GM12878 (cell line): ENCODE results near the gene CTIF. TPM values are rescaled to one million over a fixed set of nuclear protein-coding genes. Genes with fewer than 3 reads are reported as not detected.
A peak's percentile ranks its signal among the peaks of the same experiment; 100 is the strongest.

Experiments
- ATAC-seq: fragments of 200-7000 bp; cut with Tn5 transposase; 3 replicates; pipeline ENCODE4 v1.9.1; 2020; ENCODE audit warnings: mild to moderate bottlenecking, moderate library complexity
- BruUV-seq: library from RNA; stranded (reverse); fragments of 400-500 nt; replicated peaks from 2 replicates; lab custom pipeline; 2021; lab: Mats Ljungman, UMichigan
- CTCF ChIA-PET: fragments of 300-600 bp; sonication (Branson Sonifier 250); formaldehyde crosslinking; extraction: SDS; loops from one replicate; lab custom pipeline; 2021; ENCODE audit warnings: inconsistent platforms; lab: Yijun Ruan, JAX
- POLR2A ChIA-PET: fragments of 350-600 bp; formaldehyde crosslinking; extraction: SDS; loops from one replicate; lab custom pipeline; 2021; ENCODE audit warnings: inconsistent platforms; lab: Charles Lee
- RAD21 ChIA-PET: fragments of 300-600 bp; sonication (Branson Sonifier 250); formaldehyde crosslinking; loops from one replicate; lab custom pipeline; 2023; ENCODE audit warnings: antibody characterized with exemption; ENCODE audit not compliant: unreplicated experiment; lab: Charles Lee
- SMC1A ChIA-PET: fragments of 300-600 bp; sonication (Branson Sonifier 250); formaldehyde crosslinking; loops from one replicate; lab custom pipeline; 2023; ENCODE audit not compliant: unreplicated experiment, uncharacterized antibody; lab: Charles Lee
- DNase-seq: peaks from one replicate; pipeline ENCODE4 v3.0.0-alpha.2; 2011; ENCODE audit warnings: low read depth, low spot score
- FAIRE-seq: peaks from 3 replicates; lab custom pipeline; 2011; peaks lifted over from hg19 to GRCh38; lab: Jason Lieb, UNC
- H2AFZ ChIP-seq: 2 replicates; pipeline ENCODE4 v1.6.0; 2011; ENCODE audit warnings: low read depth, low read length, control low read depth; ENCODE audit not compliant: control insufficient read depth
- H3K27ac ChIP-seq: 2 replicates; pipeline ENCODE4 v1.5.1; 2011; ENCODE audit warnings: control low read depth; ENCODE audit not compliant: control insufficient read depth, insufficient read depth
- H3K27me3 ChIP-seq, 2 experiments: replicated peaks in 1 of 2; 2 replicates each; pipeline versions ENCODE4 v1.6.0 to v1.6.1; 2011; ENCODE audit warnings: low read length in 1 of 2; ENCODE audit not compliant: control insufficient read depth in 2 of 2, insufficient read depth in 2 of 2
- H3K36me3 ChIP-seq, 2 experiments: 2 replicates each; pipeline ENCODE4 v1.5.1; 2011; ENCODE audit warnings: low read length in 1 of 2; ENCODE audit not compliant: control insufficient read depth in 2 of 2, insufficient read depth in 2 of 2
- H3K4me1 ChIP-seq: 2 replicates; pipeline ENCODE4 v1.6.1; 2011; ENCODE audit warnings: mild to moderate bottlenecking, low read length, moderate library complexity, mixed read lengths; ENCODE audit not compliant: control insufficient read depth, insufficient read depth
- H3K4me2 ChIP-seq: 2 replicates; pipeline ENCODE4 v1.6.0; 2011; ENCODE audit warnings: control low read depth; ENCODE audit not compliant: control insufficient read depth, insufficient read depth
- H3K4me3 ChIP-seq: fragments of 200-600 bp; sonication (generic); 2 replicates; pipeline ENCODE4 v1.5.1; 2016
- H3K79me2 ChIP-seq: 2 replicates; pipeline ENCODE4 v1.6.0; 2011; ENCODE audit warnings: low read length; ENCODE audit not compliant: control insufficient read depth, insufficient read depth
- H3K9ac ChIP-seq: 2 replicates; pipeline ENCODE4 v1.8.0; 2011; ENCODE audit warnings: low read length, control low read depth, mixed read lengths; ENCODE audit not compliant: control insufficient read depth, insufficient read depth
- H3K9me3 ChIP-seq: replicated peaks from 3 replicates; pipeline ENCODE4 v1.5.1; 2011; ENCODE audit warnings: mild to moderate bottlenecking, low read length; ENCODE audit not compliant: control insufficient read depth, insufficient read depth
- H4K20me1 ChIP-seq: 2 replicates; pipeline ENCODE4 v1.6.0; 2011; ENCODE audit not compliant: control insufficient read depth, insufficient read depth
- CHD4 ChIP-seq: fragments of 200-600 bp; sonication (generic); IDR thresholded peaks from 2 replicates; pipeline ENCODE4 v1.6.1; 2016; ENCODE audit warnings: mild to moderate bottlenecking
- E2F4 ChIP-seq: IDR thresholded peaks from 2 replicates; pipeline ENCODE4 v1.6.1; 2012; ENCODE audit warnings: low read depth, low read length, improper control_type of control experiment
- NR2F1 ChIP-seq: fragments of 450-650 bp; conservative IDR thresholded peaks from 2 replicates; pipeline ENCODE4 v1.6.1; 2017; ENCODE audit warnings: mild to moderate bottlenecking
- SIX5 ChIP-seq: IDR thresholded peaks from 2 replicates; pipeline ENCODE4 v1.6.1; 2011; ENCODE audit warnings: mild to moderate bottlenecking, low read depth, low read length, moderate library complexity; ENCODE audit not compliant: severe bottlenecking
- TCF3 ChIP-seq: IDR thresholded peaks from 2 replicates; pipeline ENCODE4 v1.6.1; 2012; ENCODE audit warnings: low read depth, mild to moderate bottlenecking, low read length, borderline replicate concordance; ENCODE audit not compliant: insufficient read depth
- YBX1 ChIP-seq: fragments of 450-650 bp; IDR thresholded peaks from 2 replicates; pipeline ENCODE4 v1.6.1; 2016; ENCODE audit warnings: antibody characterized with exemption
- ZBTB33 ChIP-seq: fragments of 450-650 bp; IDR thresholded peaks from 2 replicates; pipeline ENCODE4 v1.6.1; 2017; ENCODE audit warnings: mild to moderate bottlenecking
- WGBS: methylation state at CpG from one replicate; pipeline ENCODE4 v1.1.6; 2016; ENCODE audit warnings: low lambda C conversion rate; ENCODE audit not compliant: insufficient replicate concordance, insufficient coverage; ENCODE audit errors: missing lambda C conversion rate; 5-methylcytosine and 5-hydroxymethylcytosine counted together
- in situ Hi-C: fragments of 300-500 bp; cut with MboI; formaldehyde crosslinking; loops from 9 replicates; pipeline ENCODE4 v1.14.3; 2018; ENCODE audit warnings: mixed read lengths
- intact Hi-C: fragments of 100-400 bp; cut with micrococcal nuclease; formaldehyde crosslinking; loops from one replicate; pipeline ENCODE4 v1.14.2; 2022; ENCODE audit not compliant: unreplicated experiment
- polyA plus RNA-seq, 11 experiments: library from polyadenylated mRNA; depleted of rRNA in 4 of 11; unstranded in 6 of 11; stranded (reverse) in 5 of 11; fragments of >200 nt; fragmentation: Nextera tagmentation in 4 of 11; fragmentation: Illumina TruSeq in 1 of 11; extraction: Ambion mirVana in 4 of 11; extraction: Trizol in 1 of 11; gene quantifications; 1 replicate in 1 of 11; 2 replicates in 10 of 11; pipeline versions ENCODE4 v1.2.1 to v1.2.3, GENCODE V29; 2011 to 2016; ENCODE audit warnings: inconsistent platforms in 2 of 11, missing spikeins in 2 of 11, low read depth in 1 of 11
- total RNA-seq, 4 experiments: library from RNA; depleted of rRNA in 3 of 4; stranded (reverse); fragments of >200 nt in 3 of 4; fragmentation: Illumina TruSeq in 1 of 4; extraction: Trizol in 1 of 4; gene quantifications; 2 replicates each; pipeline versions ENCODE4 v1.2.1 to v1.2.3, GENCODE V29; 2013 to 2021
- TF ChIP-seq, protein P1 (sequence below): IDR thresholded peaks from 2 replicates; pipeline ENCODE4 v1.6.1; 2012; ENCODE audit warnings: low read depth, low read length, improper control_type of control experiment

Gene CTIF
- total and polyA plus RNA-seq, 10 of the 15 experiments (the other 5 are each of a cell fraction or from before 2014, with no cell fraction given) = 0.06 to 11.6 (median 2.5) TPM

- ChIA-PET CTCF (interaction anchor here (0.5 to 5.1 kb wide), 11 partner anchors 10 to 404 kb away, joined by 3 to 76 read pairs (median 8); no protein-coding TSS in a partner anchor), SMC1A (interaction anchor here (1.1 to 4.0 kb wide), 8 partner anchors 10 to 404 kb away, joined by 3 to 29 read pairs (median 4); no protein-coding TSS in a partner anchor), RAD21 (interaction anchor here (1.4 to 6.4 kb wide), 5 partner anchors 58 to 404 kb away, joined by 4 to 72 read pairs (median 29); no protein-coding TSS in a partner anchor), POLR2A (interaction anchor here (0.5 to 1.3 kb wide), 2 partner anchors 10 to 54 kb away, joined by 3 to 7 read pairs; no protein-coding TSS in a partner anchor)
- H4K20me1 ChIP-seq = no peaks in the 10 kb centered on the region
- intact Hi-C loops (loop anchor here (2.0 to 5.0 kb wide), 6 partner anchors 98 to 462 kb away; partner anchors contain the start of gene SMAD7), in situ Hi-C loops (no loop called here)
- H3K4me1 ChIP-seq = peaks cover 29% of the 10 kb centered on the region
- H3K27ac ChIP-seq = no peak overlapping the region
- no peaks in the 10 kb centered on the region for H3K27me3 ChIP-seq
- ATAC-seq (no peak), DNase-seq (no peak), FAIRE-seq (no peak)
- no peak for TF ChIP-seq E2F4
- TF ChIP-seq, protein P1, sequence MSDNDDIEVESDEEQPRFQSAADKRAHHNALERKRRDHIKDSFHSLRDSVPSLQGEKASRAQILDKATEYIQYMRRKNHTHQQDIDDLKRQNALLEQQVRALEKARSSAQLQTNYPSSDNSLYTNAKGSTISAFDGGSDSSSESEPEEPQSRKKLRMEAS = no peak
- no peak for TF ChIP-seq YBX1
- TF ChIP-seq SIX5 = no peak
- no peak for TF ChIP-seq CHD4
- TF ChIP-seq NR2F1 = 0 out of 2 replicates have a peak, but pooled peaks have one; percentile 32
- TF ChIP-seq TCF3 = no peak
- TF ChIP-seq ZBTB33 = peak; percentile 17; the same call in 1 of the 2 replicates
- no peak overlapping the region for H3K4me2 ChIP-seq
- no peak overlapping the region for H3K9ac ChIP-seq
- H3K79me2 ChIP-seq = no peaks in the 10 kb centered on the region
- H3K9me3 ChIP-seq = no peaks in the 10 kb centered on the region
- H2AFZ ChIP-seq = no peak overlapping the region
- no peak overlapping the region for H3K4me3 ChIP-seq
- no peaks in the 10 kb centered on the region for H3K36me3 ChIP-seq
- WGBS = 89% methylated on average over 12 of the region's 12 CpGs
- no TSS peak for BruUV-seq
Measured at GRCh38 chr18:48775372-48776155, 236.7 kb downstream of the CTIF start.
